H1 (cell line): ENCODE results near the gene SAMD4A. TPM values are rescaled to one million over a fixed set of nuclear protein-coding genes. Genes with fewer than 3 reads are reported as not detected.
"Not testable (repeated sequence)": the region's sequence is repeated elsewhere in the genome, so short reads cannot be mapped to it uniquely, and the experiment has no call there.

ENCODE experiments used
- CTCF ChIA-PET: fragments of 300-600 bp; sonication (Branson Sonifier 250); formaldehyde crosslinking; loops from one replicate; lab custom pipeline; 2021; ENCODE audit not compliant: partially characterized antibody; lab: Charles Lee
- POLR2A ChIA-PET: fragments of 300-600 bp; sonication (Branson Sonifier 250); formaldehyde crosslinking; loops from one replicate; lab custom pipeline; 2021; ENCODE audit warnings: inconsistent platforms; ENCODE audit not compliant: partially characterized antibody; lab: Charles Lee
- DNase-seq, 2 experiments: peaks; one replicate each; pipeline versions ENCODE4 v3.0.0 to v3.0.0-alpha.2; 2010 to 2022; ENCODE audit warnings: low spot score in 2 of 2, low read depth in 1 of 2, mixed read lengths in 1 of 2
- FAIRE-seq: peaks from 2 replicates; lab custom pipeline; 2011; peaks lifted over from hg19 to GRCh38; lab: Jason Lieb, UNC
- H2AFZ ChIP-seq: 2 replicates; pipeline ENCODE4 v1.8.1; 2012; ENCODE audit warnings: low read length, inconsistent platforms
- H2AK5ac ChIP-seq: 2 replicates; pipeline ENCODE4 v1.6.1; 2013; ENCODE audit warnings: low read depth, low read length
- H2BK120ac ChIP-seq: replicated peaks from 2 replicates; pipeline ENCODE3; 2013; ENCODE audit warnings: low read depth, low read length, inconsistent platforms
- H2BK12ac ChIP-seq: 2 replicates; pipeline ENCODE4 v1.6.1; 2013; ENCODE audit warnings: low read depth, low read length
- H2BK15ac ChIP-seq: 2 replicates; pipeline ENCODE4 v1.6.1; 2013; ENCODE audit warnings: low read length
- H2BK20ac ChIP-seq: 2 replicates; pipeline ENCODE4 v1.6.1; 2013; ENCODE audit warnings: low read length
- H2BK5ac ChIP-seq: 2 replicates; pipeline ENCODE4 v1.6.1; 2013; ENCODE audit warnings: low read depth, low read length
- H3K14ac ChIP-seq: 2 replicates; pipeline ENCODE4 v1.6.1; 2013; ENCODE audit warnings: inconsistent platforms; ENCODE audit not compliant: insufficient read length
- H3K18ac ChIP-seq: 2 replicates; pipeline ENCODE4 v1.6.1; 2013; ENCODE audit warnings: low read length; ENCODE audit errors: extremely low read depth
- H3K23ac ChIP-seq: 2 replicates; pipeline ENCODE4 v1.6.1; 2013; ENCODE audit warnings: inconsistent platforms; ENCODE audit not compliant: insufficient read length
- H3K23me2 ChIP-seq: 2 replicates; pipeline ENCODE4 v1.6.1; 2013; ENCODE audit warnings: low read depth, low read length
- H3K27ac ChIP-seq: 2 replicates; pipeline ENCODE4 v1.6.1; 2011; ENCODE audit warnings: low read depth, low read length, inconsistent platforms
- H3K27me3 ChIP-seq, 4 experiments: replicated peaks in 1 of 4; 1 replicate in 1 of 4; 2 replicates in 3 of 4; pipeline versions ENCODE4 v1.6.1 to v1.8.1; 2011 to 2013; ENCODE audit warnings: low read length in 3 of 4, mild to moderate bottlenecking in 3 of 4, inconsistent platforms in 2 of 4, mixed read lengths in 2 of 4, moderate library complexity in 1 of 4; ENCODE audit not compliant: control insufficient read depth in 3 of 4, insufficient read depth in 3 of 4; ENCODE audit errors: extremely low read depth in 1 of 4
- H3K36me3 ChIP-seq, 4 experiments: 2 replicates each; pipeline versions ENCODE4 v1.6.1 to v1.8.1; 2011 to 2013; ENCODE audit warnings: mild to moderate bottlenecking in 4 of 4, low read length in 3 of 4, moderate library complexity in 2 of 4, control low read depth in 1 of 4, inconsistent platforms in 1 of 4; ENCODE audit not compliant: insufficient read depth in 4 of 4, control insufficient read depth in 2 of 4
- H3K4ac ChIP-seq: replicated peaks from 2 replicates; pipeline ENCODE3; 2013; ENCODE audit warnings: low read length, low read depth, mixed read lengths, inconsistent platforms; ENCODE audit not compliant: insufficient read length
- H3K4me1 ChIP-seq, 4 experiments: replicated peaks in 1 of 4; 1 replicate in 1 of 4; 2 replicates in 3 of 4; pipeline versions ENCODE4 v1.6.1 to v1.8.1; 2011 to 2013; ENCODE audit warnings: low read length in 3 of 4, inconsistent platforms in 2 of 4, mixed read lengths in 1 of 4; ENCODE audit not compliant: insufficient read depth in 4 of 4, control insufficient read depth in 3 of 4
- H3K4me2 ChIP-seq, 2 experiments: 2 replicates each; pipeline versions ENCODE4 v1.6.1 to v1.8.1; 2011 to 2013; ENCODE audit warnings: low read depth in 2 of 2, low read length in 2 of 2, control low read depth in 1 of 2, inconsistent platforms in 1 of 2, mild to moderate bottlenecking in 1 of 2; ENCODE audit not compliant: insufficient read depth in 1 of 2
- H3K4me3 ChIP-seq, 4 experiments: fragments of 200-600, 300-600 bp in 1 of 4; sonication (generic), shearing (Covaris generic), sonication (Bioruptor Twin) in 1 of 4; 2 replicates each; pipeline versions ENCODE4 v1.5.1 to v1.8.1; 2011 to 2016; ENCODE audit warnings: low read length in 4 of 4, low read depth in 3 of 4, control low read depth in 2 of 4, inconsistent platforms in 2 of 4, mild to moderate bottlenecking in 2 of 4, mixed read lengths in 1 of 4, moderate library complexity in 1 of 4; ENCODE audit not compliant: insufficient read depth in 2 of 4; ENCODE audit errors: extremely low read depth in 1 of 4
- H3K56ac ChIP-seq: replicated peaks from 2 replicates; pipeline ENCODE3; 2013; ENCODE audit warnings: low read depth, mild to moderate bottlenecking, mixed read lengths, low read length, inconsistent platforms; ENCODE audit not compliant: insufficient read length
- H3K79me1 ChIP-seq: 2 replicates; pipeline ENCODE4 v1.6.1; 2013; ENCODE audit warnings: low read depth, low read length, control low read depth
- H3K79me2 ChIP-seq, 2 experiments: 2 replicates each; pipeline versions ENCODE4 v1.6.1 to v1.8.1; 2012 to 2013; ENCODE audit warnings: low read length in 2 of 2, mild to moderate bottlenecking in 2 of 2, inconsistent platforms in 1 of 2; ENCODE audit not compliant: insufficient read depth in 2 of 2, control insufficient read depth in 1 of 2
- H3K9ac ChIP-seq, 4 experiments: replicated peaks in 1 of 4; 1 replicate in 1 of 4; 2 replicates in 3 of 4; pipeline versions ENCODE4 v1.6.1 to v1.8.1; 2011 to 2013; ENCODE audit warnings: low read depth in 3 of 4, low read length in 3 of 4, control low read depth in 2 of 4, mild to moderate bottlenecking in 2 of 4, moderate library complexity in 2 of 4, inconsistent platforms in 1 of 4; ENCODE audit errors: extremely low read depth in 1 of 4
- H3K9me3 ChIP-seq, 2 experiments: 2 replicates each; pipeline versions ENCODE4 v1.6.1 to v1.8.1; 2012 to 2013; ENCODE audit warnings: mild to moderate bottlenecking in 2 of 2, moderate library complexity in 2 of 2, control low read depth in 1 of 2, inconsistent platforms in 1 of 2, low read depth in 1 of 2, low read length in 1 of 2, mixed read lengths in 1 of 2; ENCODE audit not compliant: insufficient read depth in 2 of 2
- H4K20me1 ChIP-seq, 2 experiments: replicated peaks in 1 of 2; 2 replicates each; pipeline versions ENCODE3 to v1.8.1; 2011 to 2013; ENCODE audit warnings: inconsistent platforms in 2 of 2, low read length in 2 of 2, mild to moderate bottlenecking in 1 of 2; ENCODE audit not compliant: insufficient read depth in 2 of 2, control insufficient read depth in 1 of 2
- H4K5ac ChIP-seq: 2 replicates; pipeline ENCODE4 v1.6.1; 2013; ENCODE audit warnings: low read length, low read depth, mixed read lengths, inconsistent platforms; ENCODE audit not compliant: insufficient read length
- H4K8ac ChIP-seq: 2 replicates; pipeline ENCODE4 v1.8.0; 2013; ENCODE audit warnings: mild to moderate bottlenecking, moderate library complexity, low read length, inconsistent platforms; ENCODE audit not compliant: insufficient read depth; ENCODE audit errors: extremely low read depth
- H4K91ac ChIP-seq: replicated peaks from 2 replicates; pipeline ENCODE3; 2013; ENCODE audit warnings: low read length, mixed read lengths, inconsistent platforms; ENCODE audit not compliant: insufficient read length
- WGBS, 2 experiments: shearing (Covaris generic) in 1 of 2; methylation state at CpG; one replicate each; pipeline versions ENCODE4 v1.1.6 to v1.1.7; 2013 to 2015; ENCODE audit warnings: low lambda C conversion rate in 2 of 2, mixed read lengths in 2 of 2, inconsistent platforms in 1 of 2, low coverage in 1 of 2, missing lambda C conversion rate in 1 of 2; ENCODE audit not compliant: insufficient replicate concordance in 2 of 2, insufficient coverage in 1 of 2, insufficient read length in 1 of 2; ENCODE audit errors: extremely low coverage in 1 of 2, missing lambda C conversion rate in 1 of 2; 5-methylcytosine and 5-hydroxymethylcytosine counted together
- polyA plus RNA-seq, 7 experiments: library from polyadenylated mRNA; depleted of rRNA in 3 of 7; stranded (reverse) in 5 of 7; unstranded in 2 of 7; fragments of >200 nt in 5 of 7; fragments of 200-250 nt in 2 of 7; gene quantifications; 1 replicate in 5 of 7; 2 replicates in 1 of 7; 4 replicates in 1 of 7; pipeline versions ENCODE4 v1.2.1 to v1.2.3, GENCODE V29; 2011 to 2013; ENCODE audit warnings: missing spikeins in 2 of 7, mixed read lengths in 2 of 7
- total RNA-seq: library from RNA; stranded (reverse); fragmentation: NEBNext Ultra II Directional; extraction: Animal tissue kit (Norgen Biotek cat#: 25700); gene quantifications from 2 replicates; pipeline ENCODE4 v1.2.1, GENCODE V29; 2021

The SAMD4A gene
- total and polyA plus RNA-seq, 2 of the 8 experiments (the other 6 are each of a cell fraction or from before 2014, with no cell fraction given): 2.4 to 12.3 TPM

GRCh38 chr14:54752611-54753010 lies 185.7 kb downstream of the SAMD4A start:
- H3K36me3 ChIP-seq, H3K9me3 ChIP-seq, H3K4me2 ChIP-seq, H4K5ac ChIP-seq, H2BK15ac ChIP-seq, H4K91ac ChIP-seq, POLR2A ChIA-PET, H3K23me2 ChIP-seq, H4K8ac ChIP-seq, H2AFZ ChIP-seq, H3K27me3 ChIP-seq, H3K4me1 ChIP-seq, H3K56ac ChIP-seq, H3K14ac ChIP-seq, H3K4me3 ChIP-seq, H2BK12ac ChIP-seq, H4K20me1 ChIP-seq, H2BK5ac ChIP-seq, H3K79me2 ChIP-seq, H2BK120ac ChIP-seq, H3K79me1 ChIP-seq, FAIRE-seq, H2AK5ac ChIP-seq, H3K9ac ChIP-seq, DNase-seq, H2BK20ac ChIP-seq, H3K27ac ChIP-seq, H3K18ac ChIP-seq, H3K4ac ChIP-seq, H3K23ac ChIP-seq: not testable (repeated sequence)
- CTCF ChIA-PET: interaction anchor here (2.1 kb wide), 1 partner anchor 21 kb away, joined by 11 read pairs; no protein-coding TSS in a partner anchor
- 98% methylated on average over 9 of the region's 9 CpGs; no CpG with 5 or more reads in 1 of the 2 experiments for WGBS, 2 experiments

DNA sequence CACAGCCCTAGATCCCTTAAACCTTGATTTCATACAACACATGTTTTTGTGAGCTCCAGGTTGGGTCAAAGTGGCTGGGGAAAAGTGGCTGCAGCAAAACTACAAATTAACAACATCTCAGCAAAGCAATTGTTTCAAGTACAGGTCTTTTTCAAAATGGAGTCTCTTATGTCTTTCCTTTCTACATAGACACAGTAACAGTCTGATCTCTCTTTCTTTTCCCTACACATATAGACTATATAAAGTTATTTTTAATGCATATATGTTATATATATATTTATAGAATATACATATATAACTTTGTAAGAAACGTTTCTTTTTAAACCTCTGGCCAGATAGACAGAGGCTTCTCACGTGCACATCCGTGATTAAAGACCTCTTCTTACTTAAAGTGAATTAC lies 186.5 kb downstream of the SAMD4A start:
- H3K23ac ChIP-seq, H3K56ac ChIP-seq, H2BK12ac ChIP-seq, H3K36me3 ChIP-seq, H2BK15ac ChIP-seq, H3K4ac ChIP-seq, H3K4me2 ChIP-seq, H3K4me1 ChIP-seq, H3K23me2 ChIP-seq, H3K18ac ChIP-seq, POLR2A ChIA-PET, H4K8ac ChIP-seq, H3K9me3 ChIP-seq, FAIRE-seq, H4K20me1 ChIP-seq, H3K79me1 ChIP-seq, H2BK5ac ChIP-seq, H4K5ac ChIP-seq, H3K9ac ChIP-seq, H3K27me3 ChIP-seq, H3K4me3 ChIP-seq, H2AFZ ChIP-seq, H2BK20ac ChIP-seq, H2AK5ac ChIP-seq, H3K14ac ChIP-seq, H2BK120ac ChIP-seq, H3K79me2 ChIP-seq, H4K91ac ChIP-seq, DNase-seq, H3K27ac ChIP-seq: not testable (repeated sequence)
- CTCF ChIA-PET: interaction anchor here (1.0 to 1.7 kb wide), 2 partner anchors 20 to 32 kb away, joined by 3 to 7 read pairs; no protein-coding TSS in a partner anchor
- 86% methylated on average over 3 of the region's 3 CpGs; no CpG with 5 or more reads in 1 of the 2 experiments for WGBS, 2 experiments
